OCI-LY3 (cell line): ENCODE results near the gene MTFR1L.

Experiments
- H2AFZ ChIP-seq: fragments of 200-600, 300-600 bp; shearing (Covaris generic); 2 replicates; pipeline ENCODE4 v1.6.0; 2014; ENCODE audit warnings: antibody characterized with exemption, low read depth, low read length
- H3K27ac ChIP-seq: fragments of 200-600, 300-600 bp; sonication (generic); 2 replicates; pipeline ENCODE4 v1.5.1; 2014; ENCODE audit warnings: mild to moderate bottlenecking, low read length, moderate library complexity, mixed read lengths
- H3K27me3 ChIP-seq: fragments of 200-600, 300-600 bp; sonication (generic); 2 replicates; pipeline ENCODE4 v1.6.1; 2014; ENCODE audit warnings: low read depth, low read length, mixed read lengths
- H3K36me3 ChIP-seq: fragments of 200-600, 300-600 bp; sonication (generic); replicated peaks from 2 replicates; pipeline ENCODE3; 2014; ENCODE audit warnings: low read depth, low read length, mixed read lengths
- H3K4me1 ChIP-seq: fragments of 300-600, 200-600 bp; sonication (generic); 2 replicates; pipeline ENCODE4 v1.6.1; 2014; ENCODE audit warnings: low read length, mixed read lengths
- H3K4me2 ChIP-seq: fragments of 200-600, 300-600 bp; sonication (generic); 2 replicates; pipeline ENCODE4 v1.6.1; 2014; ENCODE audit warnings: low read length, mixed read lengths
- H3K4me3 ChIP-seq: fragments of 300-600, 200-600 bp; sonication (generic); 2 replicates; pipeline ENCODE4 v1.5.1; 2014; ENCODE audit warnings: antibody characterized with exemption, mild to moderate bottlenecking, low read length, moderate library complexity
- H3K79me2 ChIP-seq: fragments of 300-600, 200-600 bp; shearing (Covaris generic); 2 replicates; pipeline ENCODE4 v1.6.1; 2014; ENCODE audit warnings: mild to moderate bottlenecking, low read length, mixed read lengths
- H3K9ac ChIP-seq: fragments of 300-600, 200-600 bp; shearing (Covaris generic); 2 replicates; pipeline ENCODE4 v1.6.0; 2014; ENCODE audit warnings: mild to moderate bottlenecking, low read length, moderate library complexity
- H3K9me3 ChIP-seq: fragments of 200-600, 300-600 bp; shearing (Covaris generic); 2 replicates; pipeline ENCODE4 v1.6.1; 2014; ENCODE audit warnings: low read length, mixed read lengths; ENCODE audit not compliant: insufficient read depth
- H4K20me1 ChIP-seq: fragments of 200-600, 300-600 bp; sonication (generic); 2 replicates; pipeline ENCODE4 v1.6.1; 2016; ENCODE audit warnings: low read length, mixed read lengths; ENCODE audit not compliant: insufficient read depth
- EZH2phosphoT487 ChIP-seq: fragments of 200-600 bp; shearing (Covaris generic); IDR thresholded peaks from 2 replicates; pipeline ENCODE4 v1.6.1; 2018; ENCODE audit warnings: antibody characterized with exemption, mixed run types, low read depth
- TF ChIP-seq, protein P1 (sequence below): fragments of 200-600, 300-600 bp; sonication (generic); IDR thresholded peaks from 2 replicates; pipeline ENCODE4 v1.5.1; 2014; ENCODE audit warnings: antibody characterized with exemption, low read length, low read depth

The MTFR1L gene

DNA sequence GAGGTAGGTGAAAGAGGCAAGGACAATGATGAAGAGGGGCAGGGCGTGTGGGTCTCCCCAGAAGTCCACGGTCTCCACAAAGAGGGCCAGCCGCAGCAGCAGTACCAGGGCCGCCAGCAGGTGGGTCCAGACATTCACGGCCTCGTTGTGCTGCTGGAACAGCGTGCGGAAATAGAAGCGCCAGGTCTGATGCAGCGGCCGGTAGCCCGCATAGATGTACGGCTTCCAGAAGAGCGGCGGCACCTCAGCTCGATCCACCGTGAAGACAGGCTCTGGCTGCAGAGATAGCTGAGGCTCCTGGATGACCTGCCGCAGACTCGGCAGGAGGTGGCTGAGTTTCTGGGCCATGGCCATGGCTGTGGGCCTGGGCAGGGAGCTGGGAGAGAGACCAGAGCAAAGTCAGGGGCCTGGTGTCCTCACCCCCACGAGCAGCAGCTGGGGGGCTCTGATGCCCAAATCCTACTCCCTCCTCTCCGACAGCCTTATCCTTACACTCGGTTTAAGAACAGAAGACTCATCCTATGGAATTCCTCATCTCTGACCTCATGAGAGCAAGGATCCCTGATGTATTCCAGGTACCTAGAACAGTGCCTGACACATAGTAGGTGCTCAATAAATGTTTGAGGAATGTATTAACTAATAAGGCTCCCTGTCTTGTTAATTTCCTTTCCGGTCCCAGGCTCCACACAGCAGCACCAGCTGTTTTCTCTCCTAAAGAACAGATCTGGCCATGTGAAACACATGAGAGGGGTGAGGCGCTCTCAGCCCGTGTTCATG is 43.9 kb downstream of the MTFR1L start:
- H3K4me2 ChIP-seq, result no peak overlapping the region
- no peaks in the 10 kb centered on the region for H3K4me1 ChIP-seq
- H3K4me3 ChIP-seq, result no peak overlapping the region
- H4K20me1 ChIP-seq, result no peaks in the 10 kb centered on the region
- peaks cover 5% of the 10 kb centered on the region for H3K79me2 ChIP-seq
- no peak overlapping the region for H3K27ac ChIP-seq
- no peaks in the 10 kb centered on the region for H3K9me3 ChIP-seq
- H3K27me3 ChIP-seq, result no peaks in the 10 kb centered on the region
- H3K9ac ChIP-seq, result no peak overlapping the region
- no peaks in the 10 kb centered on the region for H3K36me3 ChIP-seq
- H2AFZ ChIP-seq, result no peak overlapping the region
- TF ChIP-seq, protein P1, sequence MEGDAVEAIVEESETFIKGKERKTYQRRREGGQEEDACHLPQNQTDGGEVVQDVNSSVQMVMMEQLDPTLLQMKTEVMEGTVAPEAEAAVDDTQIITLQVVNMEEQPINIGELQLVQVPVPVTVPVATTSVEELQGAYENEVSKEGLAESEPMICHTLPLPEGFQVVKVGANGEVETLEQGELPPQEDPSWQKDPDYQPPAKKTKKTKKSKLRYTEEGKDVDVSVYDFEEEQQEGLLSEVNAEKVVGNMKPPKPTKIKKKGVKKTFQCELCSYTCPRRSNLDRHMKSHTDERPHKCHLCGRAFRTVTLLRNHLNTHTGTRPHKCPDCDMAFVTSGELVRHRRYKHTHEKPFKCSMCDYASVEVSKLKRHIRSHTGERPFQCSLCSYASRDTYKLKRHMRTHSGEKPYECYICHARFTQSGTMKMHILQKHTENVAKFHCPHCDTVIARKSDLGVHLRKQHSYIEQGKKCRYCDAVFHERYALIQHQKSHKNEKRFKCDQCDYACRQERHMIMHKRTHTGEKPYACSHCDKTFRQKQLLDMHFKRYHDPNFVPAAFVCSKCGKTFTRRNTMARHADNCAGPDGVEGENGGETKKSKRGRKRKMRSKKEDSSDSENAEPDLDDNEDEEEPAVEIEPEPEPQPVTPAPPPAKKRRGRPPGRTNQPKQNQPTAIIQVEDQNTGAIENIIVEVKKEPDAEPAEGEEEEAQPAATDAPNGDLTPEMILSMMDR, result no peak
- no peak for TF ChIP-seq EZH2phosphoT487

DNA sequence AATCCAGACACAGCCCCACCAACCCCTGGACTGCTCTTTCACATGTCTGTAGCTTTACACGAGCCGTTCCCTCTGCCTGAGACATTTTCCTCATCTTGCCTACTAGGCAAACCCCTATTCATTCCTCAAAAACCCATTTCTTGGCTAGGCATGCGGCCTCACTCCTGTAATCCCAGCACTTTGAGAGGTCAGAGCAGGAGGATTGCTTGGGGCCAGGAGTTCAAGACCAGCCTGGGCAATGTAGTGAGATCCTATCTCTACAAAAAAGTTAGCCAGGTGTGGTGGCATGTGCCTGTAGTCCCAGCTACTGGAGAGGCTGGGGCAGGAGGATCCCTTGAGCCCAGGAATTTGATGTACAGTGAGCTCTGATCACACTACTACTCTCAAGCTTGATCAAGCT is 44.7 kb downstream of the MTFR1L start:
- Histone ChIP-seq H3K27ac (no peak overlapping the region), H3K4me2 (no peak overlapping the region), H3K4me1 (no peaks in the 10 kb centered on the region), H4K20me1 (no peaks in the 10 kb centered on the region), H3K4me3 (no peak overlapping the region), H3K9ac (no peak overlapping the region), H3K27me3 (no peaks in the 10 kb centered on the region), H3K9me3 (no peaks in the 10 kb centered on the region), H3K36me3 (no peaks in the 10 kb centered on the region), H3K79me2 (no peaks in the 10 kb centered on the region), H2AFZ (no peak overlapping the region)
- TF ChIP-seq, protein P1, result no peak

DNA sequence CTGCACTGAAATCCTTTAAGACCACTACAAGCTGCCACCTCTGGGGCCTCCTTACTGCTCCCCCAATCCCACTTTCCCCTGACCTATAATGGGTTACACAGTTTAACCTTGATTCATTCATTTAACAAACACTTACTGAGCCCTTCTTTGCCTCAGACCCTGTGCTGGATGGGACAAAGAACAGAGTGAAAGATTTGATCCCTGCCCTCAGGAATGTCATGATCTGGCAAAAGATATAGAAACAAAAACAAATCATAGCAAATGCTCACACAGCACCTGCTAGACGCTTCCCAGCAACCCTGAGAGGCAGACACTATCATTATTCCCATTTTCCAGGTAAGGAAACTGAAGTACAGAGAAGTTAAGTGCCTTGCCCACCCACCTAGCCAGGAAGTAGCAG is 46.5 kb downstream of the MTFR1L start:
- H3K27ac ChIP-seq, result no peak overlapping the region

DNA sequence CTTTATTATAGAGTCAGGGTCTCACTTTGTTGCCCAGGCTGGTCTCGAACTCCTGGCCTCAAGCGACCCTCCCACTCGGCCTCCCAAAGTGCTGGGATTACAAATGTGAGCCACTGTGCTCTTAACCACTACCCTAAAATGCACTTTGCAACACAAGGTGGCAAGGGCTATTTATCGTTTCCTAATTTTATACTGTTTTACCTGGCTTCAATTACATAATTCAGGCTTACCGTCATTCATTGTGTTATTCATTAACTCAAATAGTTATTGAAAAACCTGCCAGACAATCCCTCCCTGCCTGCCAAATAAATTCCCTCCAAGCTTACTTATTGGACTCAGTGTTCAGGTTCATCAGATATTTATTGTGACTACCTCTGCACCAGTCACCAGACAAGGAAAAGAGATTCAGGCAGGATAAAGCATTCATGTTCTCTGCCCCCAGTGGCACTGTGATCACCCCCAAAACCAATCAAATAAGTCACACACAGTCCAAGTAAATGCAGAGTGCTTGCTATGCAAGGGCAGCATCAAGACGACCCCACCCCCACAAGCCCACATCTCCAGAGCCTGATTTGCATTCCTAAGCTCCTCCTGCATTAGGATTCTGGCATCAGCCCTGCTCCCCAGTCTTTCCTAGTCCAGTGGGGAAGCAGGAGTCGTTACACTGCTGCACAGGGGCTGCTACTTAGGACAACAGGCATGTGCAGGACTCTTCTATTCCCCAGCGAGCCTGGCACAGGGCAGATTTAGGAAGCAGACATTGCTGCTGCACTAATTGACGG is 47.6 kb downstream of the MTFR1L start:
- no peaks in the 10 kb centered on the region for H4K20me1 ChIP-seq
- TF ChIP-seq EZH2phosphoT487, result no peak
- TF ChIP-seq, protein P1, result no peak
- no peak overlapping the region for H3K4me2 ChIP-seq
- no peaks in the 10 kb centered on the region for H3K9me3 ChIP-seq
- no peak overlapping the region for H3K4me3 ChIP-seq
- no peak overlapping the region for H3K27ac ChIP-seq
- H3K9ac ChIP-seq, result no peak overlapping the region
- H3K27me3 ChIP-seq, result no peaks in the 10 kb centered on the region
- H3K79me2 ChIP-seq, result no peaks in the 10 kb centered on the region
- H2AFZ ChIP-seq, result no peak overlapping the region
- no peaks in the 10 kb centered on the region for H3K4me1 ChIP-seq
- no peaks in the 10 kb centered on the region for H3K36me3 ChIP-seq

More for the DNA sequence above, 46.5 kb downstream of the MTFR1L start:
- no peak overlapping the region for H3K4me3 ChIP-seq
- TF ChIP-seq, protein P1, result no peak
- no peak for TF ChIP-seq EZH2phosphoT487
- H3K36me3 ChIP-seq, result no peaks in the 10 kb centered on the region
- H3K4me1 ChIP-seq, result no peaks in the 10 kb centered on the region
- H4K20me1 ChIP-seq, result no peaks in the 10 kb centered on the region
- no peak overlapping the region for H3K9ac ChIP-seq
- H3K4me2 ChIP-seq, result no peak overlapping the region
- no peaks in the 10 kb centered on the region for H3K27me3 ChIP-seq
- no peaks in the 10 kb centered on the region for H3K79me2 ChIP-seq
- H2AFZ ChIP-seq, result no peak overlapping the region
- H3K9me3 ChIP-seq, result no peaks in the 10 kb centered on the region
